Glutamatergic neuron (in vitro differentiated cells): Measurements from ENCODE around the gene MYOD1. TPM values are rescaled to one million over a fixed set of nuclear protein-coding genes. Genes with fewer than 3 reads are reported as not detected.

ENCODE experiments used
- DNase-seq: peaks from one replicate; pipeline ENCODE4 v3.0.0; 2022
- H3K27ac Mint-ChIP-seq: one replicate; pipeline ENCODE4 v1.8.0; 2020; ENCODE audit warnings: mild to moderate bottlenecking, mixed read lengths, inconsistent platforms; ENCODE audit not compliant: unreplicated experiment
- H3K27me3 Mint-ChIP-seq: one replicate; pipeline ENCODE4 v1.8.0; 2020; ENCODE audit warnings: mild to moderate bottlenecking, moderate library complexity, mixed read lengths, inconsistent platforms; ENCODE audit not compliant: unreplicated experiment
- H3K36me3 Mint-ChIP-seq: one replicate; pipeline ENCODE4 v1.8.0; 2020; ENCODE audit warnings: mild to moderate bottlenecking, mixed read lengths, inconsistent platforms; ENCODE audit not compliant: unreplicated experiment
- H3K4me1 Mint-ChIP-seq: one replicate; pipeline ENCODE4 v1.8.0; 2020; ENCODE audit warnings: mild to moderate bottlenecking, low read depth, mixed read lengths, inconsistent platforms; ENCODE audit not compliant: unreplicated experiment
- H3K4me3 Mint-ChIP-seq: one replicate; pipeline ENCODE4 v1.8.0; 2020; ENCODE audit warnings: mild to moderate bottlenecking, mixed read lengths, inconsistent platforms; ENCODE audit not compliant: unreplicated experiment
- H3K9me3 Mint-ChIP-seq: one replicate; pipeline ENCODE4 v1.8.0; 2020; ENCODE audit warnings: mild to moderate bottlenecking, moderate library complexity, mixed read lengths, inconsistent platforms; ENCODE audit not compliant: unreplicated experiment
- total RNA-seq: library from RNA; stranded (reverse); fragmentation: NEBNext Ultra II Directional; extraction: Animal tissue kit (Norgen Biotek cat#: 25700); gene quantifications from one replicate; pipeline ENCODE4 v1.2.1, GENCODE V29; 2021; ENCODE audit not compliant: unreplicated experiment
- TF ChIP-seq, protein P1 (sequence below): fragments of 200-600 bp; sonication (generic); IDR thresholded peaks from one replicate; pipeline ENCODE4 v1.5.0; 2021; ENCODE audit not compliant: partially characterized antibody, unreplicated experiment

MYOD1 gene
- total RNA-seq, 1 donor from 2014 or later: not detected

DNA sequence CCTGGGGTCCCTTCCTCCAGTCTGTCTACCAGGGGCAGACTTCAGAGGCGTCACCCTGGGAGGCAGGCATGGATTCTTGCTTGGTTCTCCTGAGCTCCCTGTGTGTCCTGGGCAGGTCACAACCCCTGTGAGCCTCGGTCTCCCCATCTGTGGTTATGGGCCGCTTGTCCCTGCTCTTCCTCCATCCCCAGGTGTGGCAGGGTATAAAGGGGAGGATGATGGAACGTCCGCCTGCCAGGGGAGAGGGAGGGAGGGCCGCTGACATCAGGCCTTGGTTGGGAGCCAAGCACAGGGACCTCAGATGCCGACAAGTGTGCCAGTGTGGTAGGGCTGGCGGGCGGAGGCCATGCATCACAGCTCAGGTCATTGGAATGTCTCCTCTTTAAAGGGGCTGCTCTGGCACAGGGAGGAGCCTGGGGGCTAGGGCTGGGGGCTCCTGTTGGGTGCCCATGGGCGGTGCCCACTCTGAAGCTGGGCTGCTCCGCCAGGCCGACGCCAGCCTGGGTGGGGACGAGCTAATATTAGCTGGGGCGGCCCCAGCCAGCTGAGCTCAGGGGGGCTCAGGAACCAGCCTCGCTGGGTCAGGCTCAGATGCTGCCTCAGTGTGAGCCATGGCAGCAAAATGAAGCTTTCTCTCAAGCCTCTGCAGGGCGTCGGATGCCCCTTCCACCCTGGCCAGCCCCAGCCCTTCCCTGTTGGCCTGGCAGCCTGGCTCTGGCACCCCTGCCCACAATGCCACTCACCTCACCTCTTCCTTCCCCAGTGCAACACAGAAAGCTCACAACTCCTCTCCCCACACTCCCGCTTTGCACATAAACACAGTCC, 28.0 kb downstream of the MYOD1 start:
- TF ChIP-seq, protein P1, sequence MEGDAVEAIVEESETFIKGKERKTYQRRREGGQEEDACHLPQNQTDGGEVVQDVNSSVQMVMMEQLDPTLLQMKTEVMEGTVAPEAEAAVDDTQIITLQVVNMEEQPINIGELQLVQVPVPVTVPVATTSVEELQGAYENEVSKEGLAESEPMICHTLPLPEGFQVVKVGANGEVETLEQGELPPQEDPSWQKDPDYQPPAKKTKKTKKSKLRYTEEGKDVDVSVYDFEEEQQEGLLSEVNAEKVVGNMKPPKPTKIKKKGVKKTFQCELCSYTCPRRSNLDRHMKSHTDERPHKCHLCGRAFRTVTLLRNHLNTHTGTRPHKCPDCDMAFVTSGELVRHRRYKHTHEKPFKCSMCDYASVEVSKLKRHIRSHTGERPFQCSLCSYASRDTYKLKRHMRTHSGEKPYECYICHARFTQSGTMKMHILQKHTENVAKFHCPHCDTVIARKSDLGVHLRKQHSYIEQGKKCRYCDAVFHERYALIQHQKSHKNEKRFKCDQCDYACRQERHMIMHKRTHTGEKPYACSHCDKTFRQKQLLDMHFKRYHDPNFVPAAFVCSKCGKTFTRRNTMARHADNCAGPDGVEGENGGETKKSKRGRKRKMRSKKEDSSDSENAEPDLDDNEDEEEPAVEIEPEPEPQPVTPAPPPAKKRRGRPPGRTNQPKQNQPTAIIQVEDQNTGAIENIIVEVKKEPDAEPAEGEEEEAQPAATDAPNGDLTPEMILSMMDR: no peak
- peaks cover 5% of the 10 kb centered on the region for H3K27me3 Mint-ChIP-seq
- H3K9me3 Mint-ChIP-seq: no peaks in the 10 kb centered on the region
- H3K4me1 Mint-ChIP-seq: peaks cover 2% of the 10 kb centered on the region
- no peak overlapping the region for H3K27ac Mint-ChIP-seq
- peaks cover 7% of the 10 kb centered on the region for H3K36me3 Mint-ChIP-seq
- peak; percentile 6 for DNase-seq
- no peak overlapping the region for H3K4me3 Mint-ChIP-seq

DNA sequence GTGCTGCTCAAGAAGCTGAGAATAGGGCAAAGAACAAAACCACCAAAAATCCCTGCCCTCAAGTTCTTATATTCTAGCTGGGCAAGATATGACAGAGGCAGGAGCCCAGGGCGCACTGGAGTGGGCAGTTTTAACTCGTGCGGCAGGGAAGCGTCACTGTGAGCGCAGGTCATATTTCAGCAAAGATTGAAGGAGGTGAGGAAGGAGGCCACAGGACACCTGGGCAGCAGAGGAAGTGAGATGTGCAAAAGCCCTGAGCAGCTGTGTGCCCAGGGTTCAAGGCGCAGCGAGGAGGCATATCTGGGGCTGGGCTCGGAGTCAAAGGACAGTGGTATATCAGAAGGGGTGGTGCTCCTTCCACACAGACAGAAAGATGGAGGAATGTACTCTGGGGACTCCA, 28.7 kb downstream of the MYOD1 start:
- H3K27me3 Mint-ChIP-seq: peaks cover 3% of the 10 kb centered on the region
- TF ChIP-seq, protein P1: no peak
- H3K4me3 Mint-ChIP-seq: no peak overlapping the region
- no peak overlapping the region for H3K27ac Mint-ChIP-seq
- peaks cover 7% of the 10 kb centered on the region for H3K36me3 Mint-ChIP-seq
- DNase-seq: peak; percentile 3
- H3K4me1 Mint-ChIP-seq: peaks cover 2% of the 10 kb centered on the region
- H3K9me3 Mint-ChIP-seq: no peaks in the 10 kb centered on the region

DNA sequence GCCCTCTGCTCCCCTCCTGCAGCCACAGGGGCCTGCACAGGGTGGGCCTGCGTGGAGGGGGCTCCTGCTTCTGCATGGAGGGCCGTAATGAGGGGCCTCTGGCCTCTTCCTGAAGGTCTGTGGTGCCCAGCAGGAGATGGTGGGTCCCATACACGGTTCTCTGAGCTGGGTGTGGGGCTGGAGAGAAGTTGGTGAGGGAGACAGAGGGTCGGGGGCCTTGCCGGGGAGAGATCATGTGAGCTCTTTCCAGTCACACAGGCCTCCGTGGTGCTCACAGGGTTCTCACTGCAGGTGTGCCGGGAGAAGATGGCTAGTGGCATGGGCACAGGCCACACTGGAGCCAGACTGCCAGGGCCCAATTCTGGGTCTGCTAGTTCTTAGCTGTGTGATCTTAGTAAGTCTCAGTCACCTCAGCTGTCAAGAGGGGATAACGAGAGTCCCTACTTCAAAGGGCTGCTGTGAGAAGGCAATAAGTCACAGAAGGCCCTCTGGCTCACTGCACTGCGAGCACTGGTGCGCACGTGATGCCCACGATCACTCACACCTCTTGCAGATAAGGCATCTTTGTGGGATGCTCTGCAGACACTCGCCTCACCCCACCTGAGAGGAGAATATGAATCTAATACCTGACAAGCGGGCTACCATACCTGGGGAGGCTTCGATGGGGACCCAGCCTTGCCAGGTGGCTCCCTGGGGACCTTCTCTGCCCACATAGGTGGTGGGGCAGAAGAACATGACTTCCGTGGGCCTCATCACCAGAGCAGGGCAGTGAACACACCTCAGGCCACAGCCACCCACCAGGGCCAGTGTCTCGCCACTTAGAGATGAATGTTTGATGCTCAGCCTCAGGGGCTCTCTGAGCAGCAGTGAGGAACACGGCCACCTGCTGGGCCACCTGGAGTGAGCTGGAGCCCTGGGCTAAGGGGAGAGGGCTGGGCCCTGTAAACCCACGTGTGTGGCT, 29.7 kb downstream of the MYOD1 start:
- Mint-ChIP-seq H3K4me3 (no peak overlapping the region), H3K36me3 (peaks cover 7% of the 10 kb centered on the region), H3K27me3 (peaks cover 3% of the 10 kb centered on the region), H3K4me1 (peaks cover 2% of the 10 kb centered on the region), H3K27ac (no peak overlapping the region), H3K9me3 (no peaks in the 10 kb centered on the region)
- TF ChIP-seq, protein P1: no peak
- peak; percentile 18 for DNase-seq

DNA sequence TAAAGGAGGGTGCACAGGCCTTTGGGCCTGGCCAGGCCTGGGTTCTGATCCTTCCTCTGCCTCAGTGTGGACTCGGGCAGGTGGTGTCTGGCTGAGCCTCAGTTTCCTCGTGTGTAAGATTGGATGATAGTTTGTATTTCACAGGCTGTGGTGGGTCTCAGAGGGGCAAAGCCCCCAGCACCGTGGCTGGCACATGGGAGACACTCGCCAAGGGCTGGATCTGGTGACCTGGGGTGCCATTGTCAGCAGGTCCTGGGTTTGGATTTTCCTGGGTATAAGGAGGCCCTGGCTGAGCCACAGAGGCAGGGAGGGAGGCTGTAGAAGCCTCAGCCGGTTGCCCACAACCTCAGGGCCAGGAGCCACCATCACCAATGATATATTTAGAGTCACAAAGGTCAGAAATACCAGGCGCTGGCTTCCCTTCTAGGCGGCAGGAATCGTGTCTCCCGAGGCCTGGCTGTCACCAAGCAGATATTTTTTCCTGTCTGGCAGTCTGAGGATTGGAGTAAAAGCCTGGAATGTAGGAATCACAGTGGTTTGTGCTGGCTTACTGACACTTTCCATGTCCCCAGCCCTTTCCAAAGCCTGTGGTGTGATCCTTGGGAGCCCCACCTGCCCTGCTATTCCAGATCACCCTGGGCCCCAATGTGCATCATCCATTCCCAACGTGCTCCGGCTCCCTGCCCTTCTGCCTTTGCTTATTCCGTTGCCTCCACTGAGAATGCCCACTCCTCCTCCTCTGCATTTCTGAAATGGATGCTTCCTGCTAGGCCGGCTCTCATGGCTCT, 30.8 kb downstream of the MYOD1 start:
- Mint-ChIP-seq H3K4me1 (peaks cover 2% of the 10 kb centered on the region), H3K4me3 (no peak overlapping the region), H3K9me3 (no peaks in the 10 kb centered on the region), H3K36me3 (peaks cover 13% of the 10 kb centered on the region), H3K27me3 (peaks cover 2% of the 10 kb centered on the region), H3K27ac (no peak overlapping the region)
- peak; percentile 4 for DNase-seq
- TF ChIP-seq, protein P1: no peak
